Astrocyte of the hippocampus (primary cell): Measurements from ENCODE around the gene ZNF48.

ENCODE experiments used
- DNase-seq: peaks from one replicate; pipeline ENCODE4 v3.0.0; 2011; ENCODE audit warnings: low read depth, low spot score

Gene ZNF48

DNA sequence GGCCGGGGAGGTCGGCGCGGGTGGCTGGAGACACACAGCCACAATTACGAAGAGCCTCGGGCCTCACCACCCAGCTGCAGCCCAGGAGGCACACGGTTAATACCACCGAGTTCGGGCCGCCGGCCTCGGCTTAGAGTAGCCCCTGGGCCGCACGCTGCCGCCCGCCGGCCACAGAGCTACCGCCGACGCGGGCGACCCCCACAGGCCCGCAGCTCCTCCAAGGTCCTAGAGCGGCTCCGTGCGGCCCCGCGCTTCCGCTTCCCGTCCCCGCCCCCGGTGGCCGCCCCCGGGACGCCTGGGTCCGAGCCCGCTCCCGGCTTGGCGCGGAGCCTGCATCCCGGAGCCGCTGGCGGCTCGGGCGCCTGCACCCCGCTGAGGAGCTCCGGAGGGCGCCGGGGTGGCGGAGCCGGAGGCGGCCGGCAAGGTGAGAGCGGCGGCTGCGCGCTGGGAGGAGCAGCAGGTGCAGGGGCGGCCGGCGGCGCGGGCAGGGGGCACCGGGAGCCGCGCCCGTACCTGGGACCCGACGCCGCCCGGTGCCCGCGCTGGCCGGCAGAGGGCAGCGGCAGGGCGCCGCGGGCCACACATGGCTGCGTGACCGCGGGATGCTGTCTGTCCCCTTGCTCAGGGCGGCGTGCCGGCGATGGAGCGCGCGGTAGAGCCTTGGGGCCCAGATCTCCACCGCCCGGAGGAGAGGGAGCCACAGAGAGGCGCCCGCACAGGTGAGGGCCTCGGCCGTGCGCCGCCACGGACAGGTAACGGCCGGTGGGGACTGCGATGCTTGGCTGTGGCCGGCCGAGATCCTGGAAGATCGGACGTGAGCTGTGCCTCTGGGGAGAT is at the start of gene ZNF48:
ZNF48 (plus strand) TSS at position 266 of the 837 bp plus-strand sequence; CDS start at position 641, 375 bp downstream.
- peak; percentile 97 for DNase-seq

DNA sequence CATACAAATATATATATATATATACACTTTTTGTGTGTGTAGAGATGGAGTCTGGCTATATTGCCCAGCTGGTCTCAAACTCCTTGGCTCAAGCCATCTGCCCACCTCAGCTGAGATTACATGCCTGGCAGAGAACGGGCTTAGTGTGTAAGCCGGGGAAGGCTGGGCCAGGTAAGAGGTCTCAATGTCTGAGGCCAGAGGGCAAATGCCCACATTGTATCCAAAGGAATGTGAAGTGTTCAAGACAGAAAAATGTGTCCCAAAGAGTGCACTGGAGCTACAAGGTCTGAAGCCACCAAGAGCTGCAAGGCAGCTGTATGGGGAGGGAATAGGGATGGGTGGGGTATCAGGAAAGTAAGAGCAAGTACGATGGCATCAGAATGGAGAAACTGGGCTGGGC is 48.9 kb upstream of the ZNF48 start:
- no peak for DNase-seq

DNA sequence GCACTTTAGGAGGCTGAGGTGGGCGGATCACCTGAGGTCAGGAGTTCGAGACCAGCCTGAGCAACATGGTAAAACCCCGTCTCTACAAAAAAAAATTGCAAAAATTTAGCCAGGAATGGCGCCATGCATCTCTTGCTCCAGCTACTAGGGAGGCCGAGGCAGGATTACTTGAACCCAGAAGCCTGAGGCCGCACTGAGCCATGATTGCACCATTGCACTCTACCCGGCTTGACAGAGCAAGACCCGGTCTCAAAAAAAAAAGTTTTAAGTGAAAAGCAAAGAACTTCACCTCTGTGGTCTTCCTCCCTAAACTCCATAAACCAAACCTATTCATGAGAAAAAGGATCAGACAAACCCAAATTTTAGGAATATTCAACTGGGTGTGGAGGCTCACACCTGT is 47.1 kb upstream of the ZNF48 start:
- no peak for DNase-seq

DNA sequence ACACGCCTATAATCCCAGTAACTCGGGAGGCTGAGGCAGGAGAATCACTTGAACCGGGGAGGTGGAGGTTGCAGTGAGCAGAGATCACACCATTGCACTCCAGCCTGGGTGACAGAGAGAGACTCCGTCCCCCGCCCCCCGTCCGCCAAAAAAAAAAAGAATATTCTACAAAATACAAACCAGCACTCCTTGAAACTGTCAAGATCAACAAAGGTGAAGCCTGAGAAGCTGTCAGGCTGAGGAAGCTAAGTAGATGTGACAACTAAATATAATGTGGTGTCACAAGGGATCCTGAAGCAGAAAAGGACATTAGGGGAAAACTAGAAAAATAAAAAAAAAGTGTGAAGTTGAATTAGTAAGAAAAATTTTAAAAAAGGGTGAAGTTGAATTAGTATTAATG is 46.3 kb upstream of the ZNF48 start:
- no peak for DNase-seq

DNA sequence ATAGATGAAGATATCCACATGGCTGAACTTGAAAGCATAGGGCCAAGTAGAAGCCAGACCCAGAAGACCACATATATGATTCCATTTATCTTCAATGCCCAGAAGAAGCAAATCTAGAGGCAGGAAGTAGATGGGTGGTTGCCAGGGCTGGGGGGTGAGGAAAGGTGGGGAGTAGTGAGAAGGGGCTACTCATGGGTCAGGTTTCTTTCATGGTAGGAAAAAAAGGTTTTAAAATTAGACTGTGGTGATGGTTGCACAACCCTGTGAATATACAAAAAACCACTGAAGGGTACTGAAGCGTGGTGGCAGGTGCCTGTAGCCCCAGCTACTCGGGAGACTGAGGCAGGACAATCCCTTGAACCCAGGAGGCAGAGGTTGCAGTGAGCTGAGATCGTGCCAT is 45.5 kb upstream of the ZNF48 start:
- DNase-seq: no peak

DNA sequence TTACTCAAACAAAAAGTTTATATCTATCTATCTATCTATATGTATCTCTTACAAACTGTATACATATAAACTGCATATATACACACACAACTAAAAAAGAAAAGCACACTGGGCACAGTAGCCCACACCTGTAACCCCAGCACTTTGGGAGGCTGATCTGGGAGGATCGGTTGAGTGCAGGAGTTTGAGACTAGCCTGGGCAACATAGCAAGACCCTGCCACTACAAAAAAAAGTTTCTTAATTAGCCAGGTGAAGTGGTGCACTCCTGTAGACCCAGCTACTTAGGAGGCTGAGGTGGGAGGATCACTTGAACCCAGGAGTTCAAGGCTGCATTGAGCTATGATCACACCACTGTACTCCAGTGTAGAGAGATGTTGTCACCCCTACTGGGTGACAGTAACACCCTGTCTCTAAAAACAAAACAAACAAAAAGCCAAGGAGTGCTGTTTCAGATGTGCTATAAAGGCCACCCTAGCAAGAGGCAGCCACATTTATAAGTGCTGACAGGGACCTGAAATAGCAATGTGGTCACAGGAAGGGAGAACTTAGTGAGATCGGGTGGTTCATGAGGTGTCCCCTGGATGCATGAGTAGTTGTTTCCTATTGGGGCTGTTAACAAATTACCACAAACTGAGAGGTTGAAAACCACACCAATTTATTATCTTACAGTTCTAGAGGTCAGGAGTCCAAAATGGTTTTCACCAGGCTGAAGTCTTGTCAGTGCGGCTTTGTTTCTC is 44.9 kb upstream of the ZNF48 start:
- DNase-seq: peak; percentile 34

DNA sequence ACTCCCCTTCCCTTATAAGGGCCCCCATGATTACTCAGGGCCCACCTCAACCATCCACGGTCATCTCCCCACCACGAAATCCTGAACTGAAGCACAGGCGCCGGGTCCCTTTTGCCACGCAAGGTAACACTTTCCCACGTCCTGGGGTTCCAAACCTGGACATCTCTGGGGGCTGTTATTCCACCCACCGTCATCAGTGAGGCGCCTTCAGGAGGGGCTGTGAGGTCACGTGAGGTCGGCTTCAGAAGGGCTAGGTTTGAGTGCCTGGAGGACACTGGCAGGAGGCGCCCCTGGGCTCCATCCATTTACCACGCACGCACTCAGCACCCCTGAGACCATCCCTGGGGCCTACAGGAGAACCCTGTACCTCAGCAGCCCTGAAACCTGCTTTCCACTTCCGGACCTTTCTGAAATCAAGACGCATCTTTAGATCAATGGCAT is 44.2 kb upstream of the ZNF48 start:
- no peak for DNase-seq

DNA sequence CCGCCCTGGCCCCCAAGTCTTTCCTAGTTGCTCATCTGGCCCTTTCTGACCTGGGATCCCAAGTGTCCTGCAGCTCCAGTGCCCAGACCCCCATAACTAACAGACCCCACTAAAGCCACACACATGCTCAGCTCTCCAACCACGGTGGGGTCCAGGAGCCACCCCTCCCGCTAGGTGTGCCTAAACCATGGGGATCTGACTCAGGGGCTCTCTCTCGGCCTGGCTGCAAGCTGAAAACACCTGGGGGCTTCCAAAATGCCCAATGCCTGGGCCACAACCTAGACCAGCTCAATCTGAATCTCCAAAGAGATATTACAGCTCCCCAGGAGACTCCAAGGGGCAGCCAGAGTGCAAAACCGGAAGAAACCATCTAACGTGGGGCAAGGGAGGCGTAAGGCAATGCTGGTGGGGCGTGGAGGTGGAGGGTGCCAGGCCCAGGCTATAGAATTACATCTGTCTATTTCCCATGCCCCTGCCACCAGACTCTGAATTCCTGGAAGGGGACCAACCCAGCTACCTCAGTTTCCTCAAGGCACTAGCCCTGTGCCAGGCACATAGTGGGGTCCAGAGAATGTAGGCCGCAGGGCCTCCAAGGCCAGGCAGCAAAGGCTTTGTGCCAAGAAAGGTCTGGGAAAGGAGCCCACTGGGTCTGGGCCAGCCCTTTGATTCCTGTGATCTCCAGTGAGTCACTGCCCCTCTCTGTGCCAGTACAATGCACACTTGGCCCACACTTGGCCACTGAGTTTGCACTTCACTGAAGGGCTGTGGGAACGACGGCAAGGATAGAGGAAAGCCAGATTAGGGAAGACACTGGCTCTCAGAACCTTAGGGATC is 43.4 kb upstream of the ZNF48 start:
- DNase-seq: peak; percentile 97

DNA sequence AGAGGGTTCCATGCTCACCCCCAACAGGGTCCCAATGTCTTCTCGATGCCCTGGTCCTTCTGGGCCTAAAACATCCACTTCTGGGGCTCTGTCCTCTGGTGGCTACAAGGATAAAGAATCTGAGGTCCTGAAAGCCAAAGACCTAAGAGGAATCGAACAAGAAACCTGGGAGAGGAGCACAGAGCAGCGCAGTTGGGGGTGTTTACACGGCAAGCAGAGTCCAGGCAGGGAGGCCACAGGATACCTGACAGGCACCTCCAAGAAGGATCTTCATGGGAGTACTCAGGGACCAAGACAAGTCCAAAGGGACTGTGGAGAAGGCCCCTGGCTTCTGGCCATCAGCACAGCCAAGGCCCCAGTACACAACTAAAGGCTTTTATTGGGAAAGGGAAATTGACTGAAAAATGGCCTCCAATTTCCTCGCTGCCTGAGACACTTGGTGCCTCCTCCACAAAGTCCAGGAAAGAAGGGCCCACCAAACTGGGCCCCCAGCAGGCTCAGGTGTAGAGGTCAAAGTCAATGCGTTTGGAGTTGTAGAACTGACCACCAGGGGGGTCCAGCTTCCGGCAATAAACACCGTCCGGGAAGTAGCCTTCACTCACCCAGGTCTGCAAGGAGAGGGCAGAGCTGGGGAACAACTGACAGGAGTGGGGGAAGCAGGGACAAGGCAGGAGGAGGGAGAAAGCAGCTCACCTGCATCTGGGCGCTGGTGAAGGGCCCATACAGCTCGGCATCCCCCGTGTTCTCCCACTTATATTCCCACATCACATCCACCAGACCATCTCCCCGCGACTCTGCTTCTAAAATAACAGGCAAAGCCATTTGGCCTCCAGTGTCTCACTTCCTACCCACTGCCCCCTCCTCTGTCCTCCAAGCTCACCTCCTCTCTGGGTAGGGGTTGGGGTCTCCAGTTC is 42.5 kb upstream of the ZNF48 start:
- no peak for DNase-seq

DNA sequence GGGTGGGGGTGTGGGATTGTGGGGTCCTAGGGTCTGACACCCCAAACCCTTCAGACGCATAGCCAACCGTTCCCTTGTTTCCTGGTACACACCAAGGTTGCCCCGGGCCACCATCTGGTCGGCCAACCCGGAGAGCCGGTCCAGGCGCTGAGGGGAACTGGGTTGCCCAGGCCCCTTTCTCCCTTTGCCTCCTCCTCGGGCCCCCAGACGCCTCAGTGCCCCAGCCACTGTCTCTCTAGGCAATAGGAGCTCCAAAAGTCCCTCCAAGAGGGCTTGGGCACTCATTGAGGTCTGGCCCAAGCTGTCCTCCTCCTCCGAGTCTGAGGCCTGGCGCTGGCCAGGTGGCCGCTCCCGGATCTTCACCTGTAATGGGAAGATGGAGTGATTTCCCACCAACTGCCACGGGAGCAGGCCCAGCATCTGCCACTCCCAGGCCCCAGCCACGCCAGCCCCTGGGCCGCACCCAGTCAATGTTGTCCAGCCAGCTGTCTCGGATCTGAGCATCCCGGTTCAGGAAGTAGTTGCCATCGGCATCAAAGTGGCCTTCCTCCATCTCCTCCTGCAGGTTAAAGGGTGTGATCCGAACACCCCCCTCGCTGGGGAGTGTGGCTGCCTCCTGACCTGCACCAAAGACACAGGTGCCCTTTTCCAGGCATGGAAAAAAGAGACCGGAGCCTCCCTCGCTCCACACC is 41.6 kb upstream of the ZNF48 start:
- no peak for DNase-seq

DNA sequence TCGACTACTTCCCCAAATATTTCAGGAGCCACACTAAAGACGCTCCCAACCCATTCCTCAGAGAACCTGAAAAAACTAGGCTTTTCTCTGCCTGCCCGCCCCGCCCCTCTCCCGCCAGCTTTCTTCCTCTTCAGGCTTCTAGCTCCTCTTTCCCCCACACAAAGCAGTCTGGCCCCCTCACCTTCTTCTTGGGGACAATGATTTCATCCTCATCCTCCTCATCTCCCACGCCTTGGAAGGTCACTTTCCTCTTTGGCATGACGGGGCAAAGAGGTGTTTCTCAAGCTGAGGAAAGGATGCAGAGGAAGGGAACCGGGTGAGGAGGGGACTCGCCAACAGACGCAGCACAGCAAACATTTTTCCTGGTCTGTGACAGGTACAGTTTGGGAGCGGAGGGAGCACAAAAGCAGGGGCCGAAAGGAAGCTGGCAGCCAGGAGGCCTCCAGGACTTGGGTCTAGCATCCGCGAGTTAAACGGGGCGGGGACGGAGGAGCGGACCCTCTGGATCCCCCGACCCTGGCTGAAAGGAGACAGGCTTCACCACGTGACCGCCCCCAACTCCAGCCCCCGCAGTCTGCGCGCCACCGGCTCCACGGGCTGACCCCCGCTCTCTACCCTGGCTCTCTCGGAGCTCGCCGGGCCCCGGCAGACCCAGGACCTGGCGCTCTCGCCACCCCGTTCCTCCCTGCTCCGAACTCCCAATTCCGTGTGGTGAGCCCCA is 40.6 kb upstream of the ZNF48 start:
- DNase-seq: no peak

DNA sequence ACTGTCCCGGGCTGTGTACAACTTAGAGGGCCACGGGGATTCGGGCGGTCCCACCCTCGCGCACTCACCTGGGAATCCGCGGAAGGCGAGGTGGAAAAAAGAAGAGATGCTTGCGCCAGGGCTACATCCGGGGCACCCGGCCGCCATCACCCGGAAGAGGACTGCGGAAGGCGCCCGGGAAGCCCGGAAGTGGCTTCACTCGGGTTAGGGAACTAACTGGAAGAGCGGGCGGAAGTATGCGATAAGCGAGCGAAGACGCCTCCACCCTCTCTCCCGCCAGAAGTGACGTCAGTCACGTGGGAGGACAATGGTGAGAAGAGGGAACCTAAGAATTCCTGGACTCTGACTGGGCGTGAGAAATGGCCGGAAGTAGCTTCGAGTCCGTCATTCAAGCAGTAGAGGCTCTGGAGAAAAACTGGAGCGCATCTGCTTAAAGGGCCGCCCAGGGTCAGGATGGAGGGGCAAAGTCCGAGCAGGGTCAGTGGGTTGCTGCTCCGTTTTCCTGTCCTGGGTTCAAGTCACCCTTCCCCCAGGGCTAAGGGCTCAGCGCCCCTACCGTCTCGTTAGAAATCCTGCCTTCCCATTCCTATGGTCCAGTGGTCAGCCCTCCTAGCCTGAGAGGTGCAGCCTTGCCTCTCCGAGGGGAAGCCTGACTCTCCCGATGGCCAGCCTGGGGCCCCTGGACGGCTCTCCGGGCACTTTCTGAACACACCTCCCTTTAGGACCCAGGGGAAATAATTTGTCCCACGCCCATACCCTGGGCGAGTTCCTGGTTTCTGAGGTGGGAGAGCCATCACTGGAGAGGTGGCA is 39.9 kb upstream of the ZNF48 start, which contains the start of gene CD2BP2:
CD2BP2 (minus strand) TSS at position 165 of the 810 bp plus-strand sequence. CDS start 627 bp downstream, outside the sequence.
- peak; percentile 99 for DNase-seq

DNA sequence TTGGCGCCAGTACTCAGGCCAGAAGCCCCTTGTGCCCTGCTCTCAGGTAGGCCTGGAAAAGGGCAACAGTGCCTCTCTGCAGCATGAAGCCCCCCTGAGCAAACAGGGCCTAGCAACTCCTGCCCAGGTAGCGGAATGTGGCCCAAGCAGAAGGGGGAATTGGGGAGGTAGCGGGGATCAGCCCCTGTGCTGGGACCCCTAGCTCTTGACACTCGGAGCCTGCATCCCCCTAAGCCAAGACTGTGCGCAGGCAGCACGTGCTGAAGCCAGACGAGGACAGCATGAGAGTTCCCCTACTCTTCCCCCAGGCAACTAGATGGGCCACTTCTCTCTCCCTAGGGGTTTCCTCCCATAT is 39.3 kb upstream of the ZNF48 start:
- no peak for DNase-seq

DNA sequence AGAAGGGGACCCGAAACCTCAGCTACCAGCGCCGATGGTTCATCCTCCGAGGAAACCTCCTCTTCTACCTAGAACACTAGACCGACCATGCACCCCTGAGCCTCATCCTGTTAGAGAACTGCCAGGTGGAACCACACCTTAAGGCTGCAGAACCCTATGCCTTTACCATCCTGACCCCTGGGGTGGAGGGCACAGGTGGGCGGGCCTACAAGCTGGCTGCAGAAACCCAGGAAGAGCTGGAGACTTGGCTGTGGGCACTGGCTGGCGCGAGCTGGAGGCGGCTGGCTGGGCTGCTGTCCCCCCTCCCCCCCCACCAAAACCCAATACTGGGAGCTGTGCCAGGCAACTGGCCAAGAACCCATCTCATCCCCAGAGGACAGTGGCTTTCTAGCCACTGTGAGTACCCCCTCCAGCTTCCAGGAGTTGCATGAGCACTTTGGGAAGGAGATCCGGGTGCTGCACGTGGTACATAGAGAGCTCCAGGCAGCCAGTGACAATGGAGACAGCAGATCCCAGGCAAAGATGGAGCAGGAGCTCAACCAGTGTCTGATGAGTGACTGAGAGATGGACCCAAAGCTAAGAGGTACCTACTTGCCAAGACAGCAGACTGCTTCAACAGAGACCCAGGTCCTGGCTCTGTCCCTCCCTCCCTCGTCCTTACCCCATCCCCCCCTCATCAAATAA is 38.7 kb upstream of the ZNF48 start:
- DNase-seq: peak; percentile 33

DNA sequence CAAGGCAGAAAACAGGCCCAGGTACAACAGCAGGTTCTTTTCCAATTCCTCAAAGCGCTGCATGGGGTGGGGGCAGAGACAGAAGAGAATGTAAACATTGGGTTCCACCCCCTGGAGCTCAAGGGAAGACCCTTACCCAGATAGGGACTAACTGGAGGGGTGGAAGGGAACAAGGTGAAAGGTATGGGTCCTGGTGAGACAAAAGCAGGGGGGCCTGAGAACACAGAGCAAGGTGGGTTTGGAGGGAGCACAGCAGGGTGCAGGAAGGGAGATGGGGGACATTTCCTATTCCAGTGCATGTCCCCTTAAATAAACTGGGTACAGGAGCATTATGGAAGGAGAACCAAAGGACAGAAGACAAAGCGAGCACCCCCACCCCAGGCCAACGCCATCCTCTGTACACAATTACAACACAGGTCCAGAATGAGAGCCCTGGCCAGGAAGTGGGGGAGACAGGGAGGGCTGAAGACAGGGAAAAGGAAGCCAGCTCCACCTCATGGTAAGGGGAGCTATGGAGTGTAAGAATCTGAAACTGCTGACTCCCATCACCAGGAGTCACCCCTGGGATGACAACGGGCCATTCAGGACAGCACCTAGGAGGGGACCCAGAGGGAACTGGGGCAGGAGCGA is 38.0 kb upstream of the ZNF48 start:
- DNase-seq: no peak

DNA sequence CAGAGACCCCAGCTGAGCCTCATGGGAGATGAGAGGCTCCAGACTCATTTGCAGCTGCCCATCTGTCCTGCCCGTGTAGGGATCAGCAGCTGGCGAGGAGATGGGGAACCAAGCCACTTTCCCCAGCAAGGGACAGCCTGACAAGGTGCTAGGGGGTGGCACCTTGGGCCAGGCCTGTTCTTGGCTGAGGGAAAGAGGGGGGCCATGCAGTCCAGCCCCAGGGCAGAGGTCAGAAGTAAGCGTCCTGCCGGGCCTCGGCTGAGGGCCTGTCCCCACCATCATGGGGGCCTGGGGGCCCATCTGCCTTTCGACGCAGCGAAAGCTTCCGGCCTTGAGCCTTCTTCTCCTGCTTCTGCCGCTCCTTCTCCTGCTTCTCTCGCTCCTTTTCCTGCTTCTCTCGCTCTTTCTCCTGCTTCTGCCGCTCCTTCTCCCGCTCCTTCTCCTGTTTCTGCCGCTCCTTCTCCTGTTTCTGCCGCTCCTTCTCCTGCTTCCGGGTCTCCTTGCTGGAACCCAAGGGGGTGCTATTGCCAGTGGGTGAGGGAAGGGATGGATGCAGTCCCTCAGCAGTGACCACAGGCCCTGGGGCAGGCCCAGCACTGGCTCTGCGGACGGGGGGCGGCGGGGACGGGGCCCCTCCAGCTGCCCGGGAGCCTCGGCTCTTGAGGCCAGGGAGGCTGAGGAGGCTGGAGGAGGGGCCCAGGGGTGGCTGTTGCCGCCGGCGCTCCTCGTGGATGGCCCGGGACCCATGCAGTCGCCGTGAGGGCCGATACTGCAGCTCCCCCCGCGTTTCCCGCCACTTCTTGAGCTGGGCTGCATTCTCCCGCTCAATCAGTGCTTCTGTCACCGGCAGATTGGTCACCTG is 37.3 kb upstream of the ZNF48 start:
- no peak for DNase-seq

DNA sequence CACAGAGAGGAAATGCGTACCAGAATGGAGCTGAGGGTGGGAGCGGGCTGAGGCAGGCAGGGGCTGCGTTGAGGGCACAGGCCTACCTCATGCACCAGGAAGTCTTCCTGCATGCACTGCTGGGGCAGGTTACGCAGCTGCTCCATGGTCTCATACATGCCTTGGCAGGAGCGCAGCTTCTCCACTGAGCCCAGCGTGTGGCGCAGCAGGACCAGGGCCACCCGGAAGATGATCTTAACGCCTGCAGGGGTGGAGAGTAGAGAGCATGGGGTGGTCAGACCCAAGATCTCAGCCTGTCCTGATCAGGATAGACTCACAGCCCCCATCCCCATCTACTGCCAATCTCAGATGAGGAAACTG is 36.7 kb upstream of the ZNF48 start:
- DNase-seq: no peak
